ENCODE data around the gene MYO18A.

Gene MYO18A

GRCh38 chr17:29073045-29073444, 107.2 kb downstream of the MYO18A start:
- no peak for DNase-seq

GRCh38 chr17:29071303-29071702, 108.9 kb downstream of the MYO18A start:
- DNase-seq: peak; percentile 5

GRCh38 chr17:29070781-29071180, 109.4 kb downstream of the MYO18A start:
- DNase-seq: no peak

GRCh38 chr17:29070308-29070707, 109.9 kb downstream of the MYO18A start:
- DNase-seq: no peak

- DNase-seq: peak; percentile 86
Observed at GRCh38 chr17:29069526-29070041, 110.6 kb downstream of the MYO18A start.

GRCh38 chr17:29068818-29069217, 111.4 kb downstream of the MYO18A start:
- DNase-seq: no peak

- DNase-seq: no peak
Observed at GRCh38 chr17:29066606-29067005, 113.6 kb downstream of the MYO18A start.

- DNase-seq: no peak
Observed at GRCh38 chr17:29066047-29066446, 114.2 kb downstream of the MYO18A start.

- DNase-seq: peak; percentile 18
Observed at GRCh38 chr17:29063992-29064391, 116.2 kb downstream of the MYO18A start.

GRCh38 chr17:29062215-29062614, 118.0 kb downstream of the MYO18A start:
- DNase-seq: no peak

- DNase-seq: no peak
Observed at GRCh38 chr17:29061036-29061435, 119.2 kb downstream of the MYO18A start.

- DNase-seq: no peak
Observed at GRCh38 chr17:29060475-29060874, 119.7 kb downstream of the MYO18A start.

GRCh38 chr17:29059281-29059680, 120.9 kb downstream of the MYO18A start:
- peak; percentile 89 for DNase-seq

GRCh38 chr17:29058391-29058790, 121.8 kb downstream of the MYO18A start:
- DNase-seq: no peak

- no peak for DNase-seq
Observed at GRCh38 chr17:29057361-29057760, 122.8 kb downstream of the MYO18A start.

- no peak for DNase-seq
Observed at GRCh38 chr17:29054835-29055234, 125.4 kb downstream of the MYO18A start.

- DNase-seq: no peak
Observed at GRCh38 chr17:29051731-29052130, 128.5 kb downstream of the MYO18A start.

GRCh38 chr17:29051194-29051593, 129.0 kb downstream of the MYO18A start:
- no peak for DNase-seq

GRCh38 chr17:29050176-29050575, 130.0 kb downstream of the MYO18A start:
- DNase-seq: no peak

- DNase-seq: no peak
Observed at GRCh38 chr17:29049541-29050145, 130.6 kb downstream of the MYO18A start.

- no peak for DNase-seq
Observed at GRCh38 chr17:29048440-29049368, 131.5 kb downstream of the MYO18A start.

- DNase-seq: no peak
Observed at GRCh38 chr17:29046473-29046839, 133.7 kb downstream of the MYO18A start.

- DNase-seq: no peak
Observed at GRCh38 chr17:29045734-29046472, 134.3 kb downstream of the MYO18A start.
